AG04450 (cell line): ENCODE results near the gene ITGB2. TPM values are rescaled to one million over a fixed set of nuclear protein-coding genes. Genes with fewer than 3 reads are reported as not detected.

Experiments used
- CTCF ChIA-PET: fragments of 300-600, 350-600 bp; formaldehyde crosslinking; extraction: SDS; loops from one replicate; lab custom pipeline; 2022; ENCODE audit warnings: antibody characterized with exemption, inconsistent platforms; lab: Charles Lee
- POLR2A ChIA-PET: fragments of 350-600 bp; formaldehyde crosslinking; extraction: SDS; loops from one replicate; lab custom pipeline; 2021; ENCODE audit warnings: antibody characterized with exemption, inconsistent platforms; lab: Yijun Ruan, JAX
- DNase-seq: peaks from one replicate; pipeline ENCODE4 v3.0.0-alpha.2; 2011; ENCODE audit warnings: low read depth, low spot score
- H3K27ac ChIP-seq: one replicate; pipeline ENCODE4 v1.5.1; 2012; ENCODE audit warnings: low read depth, low read length, control low read depth
- H3K27me3 ChIP-seq: one replicate; pipeline ENCODE4 v1.6.0; 2012; ENCODE audit warnings: low read length; ENCODE audit not compliant: control insufficient read depth, insufficient read depth
- H3K4me3 ChIP-seq: 2 replicates; pipeline ENCODE4 v1.5.1; 2011; ENCODE audit warnings: mild to moderate bottlenecking, low read depth, low read length, control low read depth
- H3K9me3 ChIP-seq: 2 replicates; pipeline ENCODE4 v1.5.1; 2012; ENCODE audit warnings: low read length; ENCODE audit not compliant: control insufficient read depth, insufficient read depth
- polyA plus RNA-seq: library from polyadenylated mRNA; depleted of rRNA; stranded (reverse); fragments of >200 nt; gene quantifications from 2 replicates; pipeline ENCODE4 v1.2.3, GENCODE V29; 2011
- TF ChIP-seq, protein P1 (sequence below): IDR thresholded peaks from 2 replicates; pipeline ENCODE4 v1.5.1; 2011; ENCODE audit warnings: low read depth, low read length, control low read depth, inconsistent platforms

ITGB2 gene
- polyA plus RNA-seq, 1 experiment, result 0.04 TPM

- Histone ChIP-seq H3K27me3 (peaks cover 43% of the 10 kb centered on the region), H3K4me3 (no peak overlapping the region), H3K27ac (no peak overlapping the region), H3K9me3 (peaks cover 6% of the 10 kb centered on the region; the same call in 1 of the 2 replicates)
- TF ChIP-seq, protein P1, sequence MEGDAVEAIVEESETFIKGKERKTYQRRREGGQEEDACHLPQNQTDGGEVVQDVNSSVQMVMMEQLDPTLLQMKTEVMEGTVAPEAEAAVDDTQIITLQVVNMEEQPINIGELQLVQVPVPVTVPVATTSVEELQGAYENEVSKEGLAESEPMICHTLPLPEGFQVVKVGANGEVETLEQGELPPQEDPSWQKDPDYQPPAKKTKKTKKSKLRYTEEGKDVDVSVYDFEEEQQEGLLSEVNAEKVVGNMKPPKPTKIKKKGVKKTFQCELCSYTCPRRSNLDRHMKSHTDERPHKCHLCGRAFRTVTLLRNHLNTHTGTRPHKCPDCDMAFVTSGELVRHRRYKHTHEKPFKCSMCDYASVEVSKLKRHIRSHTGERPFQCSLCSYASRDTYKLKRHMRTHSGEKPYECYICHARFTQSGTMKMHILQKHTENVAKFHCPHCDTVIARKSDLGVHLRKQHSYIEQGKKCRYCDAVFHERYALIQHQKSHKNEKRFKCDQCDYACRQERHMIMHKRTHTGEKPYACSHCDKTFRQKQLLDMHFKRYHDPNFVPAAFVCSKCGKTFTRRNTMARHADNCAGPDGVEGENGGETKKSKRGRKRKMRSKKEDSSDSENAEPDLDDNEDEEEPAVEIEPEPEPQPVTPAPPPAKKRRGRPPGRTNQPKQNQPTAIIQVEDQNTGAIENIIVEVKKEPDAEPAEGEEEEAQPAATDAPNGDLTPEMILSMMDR, result no peak
- ChIA-PET CTCF (no interaction called here), POLR2A (interaction anchor here (0.6 kb wide), 1 partner anchor 43 kb away, joined by 5 read pairs; no protein-coding TSS in a partner anchor)
- no peak for DNase-seq
Measured at GRCh38 chr21:44935533-44935927, 14.8 kb upstream of the ITGB2 start.

- DNase-seq, result no peak
- ChIA-PET POLR2A (no interaction called here), CTCF (no interaction called here)
- peaks cover 6% of the 10 kb centered on the region; the same call in 1 of the 2 replicates for H3K9me3 ChIP-seq
- H3K27ac ChIP-seq, result no peak overlapping the region
- H3K27me3 ChIP-seq, result peaks cover 48% of the 10 kb centered on the region
- H3K4me3 ChIP-seq, result no peak overlapping the region
- TF ChIP-seq, protein P1, result no peak
Measured at GRCh38 chr21:44934797-44935532, 14.3 kb upstream of the ITGB2 start.

DNA sequence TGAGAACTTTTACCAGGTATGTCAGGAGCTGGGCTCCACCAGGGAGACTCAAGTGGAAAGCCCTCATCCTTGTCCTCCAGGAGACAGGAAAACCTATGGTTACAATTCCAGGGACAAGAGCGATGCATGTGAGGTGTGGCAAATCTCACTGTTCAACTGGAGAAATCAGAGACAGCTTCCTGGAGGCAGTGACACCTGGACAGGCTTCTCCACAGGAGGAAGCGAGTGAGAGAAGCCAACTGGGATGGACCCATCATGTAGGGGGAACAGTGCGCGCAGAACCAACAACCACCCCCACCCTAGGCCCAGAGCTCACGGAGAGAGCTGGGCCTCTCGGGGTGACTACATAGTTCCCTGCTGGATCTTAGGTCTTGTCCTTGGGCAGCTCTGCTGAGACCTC, 13.6 kb upstream of the ITGB2 start:
- Histone ChIP-seq H3K9me3 (peaks cover 11% of the 10 kb centered on the region), H3K27ac (no peak overlapping the region), H3K4me3 (no peak overlapping the region), H3K27me3 (peaks cover 55% of the 10 kb centered on the region)
- DNase-seq, result no peak
- CTCF ChIA-PET, result no interaction called here
- TF ChIP-seq, protein P1, result no peak
- POLR2A ChIA-PET, result no interaction called here

GRCh38 chr21:44933918-44934260, 13.2 kb upstream of the ITGB2 start:
- H3K9me3 ChIP-seq, result peaks cover 12% of the 10 kb centered on the region
- POLR2A ChIA-PET, result no interaction called here
- H3K4me3 ChIP-seq, result no peak overlapping the region
- DNase-seq, result no peak
- TF ChIP-seq, protein P1, result no peak
- peaks cover 57% of the 10 kb centered on the region for H3K27me3 ChIP-seq
- CTCF ChIA-PET, result interaction anchor here (3.5 kb wide), 1 partner anchor 134 kb away, joined by 22 read pairs; no protein-coding TSS in a partner anchor
- H3K27ac ChIP-seq, result no peak overlapping the region

DNA sequence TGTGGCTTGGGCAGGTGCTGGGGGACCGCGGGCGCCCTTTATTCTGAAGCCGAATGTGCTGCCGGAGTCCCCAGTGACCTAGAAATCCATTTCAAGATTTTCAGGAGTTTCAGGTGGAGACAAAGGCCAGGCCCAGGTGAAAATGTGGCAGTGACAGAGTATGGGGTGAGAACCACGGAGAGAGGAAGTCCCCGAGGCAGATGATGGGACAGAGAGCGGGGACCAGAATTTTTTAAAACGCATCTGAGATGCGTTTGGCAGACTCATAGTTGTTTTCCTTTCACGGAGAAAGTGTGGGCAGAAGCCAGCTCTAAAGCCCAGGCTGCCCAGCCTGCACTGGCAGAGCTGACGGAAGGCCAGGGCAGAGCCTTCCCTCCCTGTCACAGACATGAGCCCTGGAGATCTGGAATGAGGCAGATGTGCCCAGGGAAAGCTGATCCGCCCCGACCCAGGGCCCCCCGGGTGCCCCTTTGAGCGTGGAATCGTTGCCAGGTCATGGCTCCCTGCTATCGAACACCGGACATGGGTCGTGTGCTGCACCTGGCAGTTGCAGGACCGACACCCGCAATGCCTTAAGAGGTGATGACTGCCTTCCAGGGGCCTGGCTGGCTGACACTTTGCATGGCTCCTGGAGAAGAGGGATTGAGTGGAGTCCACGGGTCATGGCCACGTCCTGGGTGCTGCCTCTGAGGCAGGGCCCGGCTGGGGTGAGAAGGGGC, 12.7 kb upstream of the ITGB2 start:
- TF ChIP-seq, protein P1, result no peak
- no peak overlapping the region for H3K4me3 ChIP-seq
- no peak for DNase-seq
- POLR2A ChIA-PET, result interaction anchor here (0.9 kb wide), 1 partner anchor 116 kb away, joined by 4 read pairs; the partner anchor contains the start of gene SUMO3
- peaks cover 12% of the 10 kb centered on the region for H3K9me3 ChIP-seq
- peaks cover 57% of the 10 kb centered on the region for H3K27me3 ChIP-seq
- CTCF ChIA-PET, result interaction anchor here (0.6 to 3.5 kb wide), 3 partner anchors 31 to 133 kb away, joined by 3 to 22 read pairs (median 4); no protein-coding TSS in a partner anchor
- H3K27ac ChIP-seq, result no peak overlapping the region
